ENCODE results near the gene SHISAL2A.

SHISAL2A gene

DNA sequence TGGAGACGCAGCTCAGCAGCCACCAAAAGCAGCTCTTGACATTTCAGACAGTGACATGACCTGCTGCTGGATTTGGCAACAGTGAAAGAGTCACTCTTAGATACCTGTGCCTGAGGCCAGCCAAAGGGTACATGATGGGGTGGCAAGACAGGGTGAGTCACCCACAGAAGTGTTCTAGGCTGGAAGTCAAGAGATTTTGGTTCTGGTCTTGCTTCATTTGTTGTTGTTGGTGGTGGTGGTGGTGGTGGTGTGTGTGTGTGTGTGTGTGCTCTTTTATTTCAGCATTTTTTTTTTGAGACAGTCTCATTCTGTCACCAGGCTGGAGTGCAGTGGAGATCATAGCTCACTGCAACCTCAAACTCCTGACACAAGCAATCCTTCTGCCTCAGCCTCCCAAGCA lies 25.8 kb downstream of the SHISAL2A start:
- TF ChIP-seq CTCF (IDR thresholded peaks at IDR 0.05): no peak
- H3K27ac ChIP-seq: no peak overlapping the region
- no peak for DNase-seq (ENCODE audit: low spot score)
- no peak overlapping the region for H3K4me3 ChIP-seq

DNA sequence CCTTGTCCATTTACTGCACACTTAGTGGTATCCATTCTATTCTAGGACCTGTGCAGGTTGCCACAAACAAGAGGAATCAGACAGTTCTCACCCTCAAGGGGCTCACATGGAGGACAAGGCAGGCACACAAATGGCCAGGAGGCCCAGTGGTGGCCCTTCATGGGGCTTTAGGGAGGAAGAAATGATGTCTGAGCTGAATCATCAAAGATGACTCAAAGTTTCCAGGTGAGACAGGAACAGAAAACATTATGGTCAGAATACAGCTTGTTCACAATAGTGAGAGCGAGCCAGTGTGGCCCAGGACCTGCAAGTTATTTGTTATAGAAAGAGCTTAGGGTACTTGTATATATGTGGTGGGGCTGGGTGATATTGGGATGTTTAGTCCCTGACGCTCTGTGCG lies 26.4 kb downstream of the SHISAL2A start:
- no peak for DNase-seq (ENCODE audit: low spot score)
- Histone ChIP-seq H3K27ac (no peak overlapping the region), H3K4me3 (no peak overlapping the region)
- no peak for TF ChIP-seq CTCF (IDR thresholded peaks at IDR 0.05)

DNA sequence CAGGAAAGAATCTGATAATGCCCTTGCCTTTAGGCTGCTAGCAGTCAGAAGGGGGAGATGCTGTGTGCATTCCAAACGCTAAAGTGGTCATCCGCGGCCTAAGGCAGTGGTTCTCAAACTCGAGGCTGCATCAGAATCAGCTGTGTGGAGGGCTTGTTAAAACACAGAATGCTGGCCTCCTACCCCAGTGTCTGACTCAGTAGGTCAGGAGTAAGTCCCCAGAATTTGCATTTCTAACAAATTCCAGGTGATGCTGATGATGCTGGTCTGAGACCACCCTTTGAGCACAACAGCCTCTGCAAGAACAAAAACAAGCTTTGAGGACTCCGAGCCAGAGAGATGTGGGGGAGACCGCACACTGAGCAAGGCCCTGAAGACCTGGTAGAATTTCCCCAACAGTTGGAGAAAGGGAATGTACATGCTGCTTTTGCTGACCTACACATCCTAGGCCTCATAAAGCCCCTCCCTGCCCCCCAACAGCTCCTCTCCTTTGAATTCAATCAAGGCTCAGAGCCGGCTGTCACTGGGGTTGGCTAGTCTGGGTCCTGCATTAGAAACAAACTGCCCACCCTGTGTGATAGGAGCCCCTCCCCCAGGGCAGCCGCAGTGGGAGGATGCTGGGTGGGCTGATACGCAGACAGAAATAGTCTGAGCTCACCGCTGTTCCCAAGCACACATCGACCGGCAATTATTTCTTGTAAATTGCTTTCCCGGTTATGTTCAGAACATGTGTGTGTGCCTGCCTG lies 27.1 kb downstream of the SHISAL2A start:
- no peak overlapping the region for H3K27ac ChIP-seq
- DNase-seq (ENCODE audit: low spot score): no peak
- TF ChIP-seq CTCF (IDR thresholded peaks at IDR 0.05): no peak
- H3K4me3 ChIP-seq: no peak overlapping the region

DNA sequence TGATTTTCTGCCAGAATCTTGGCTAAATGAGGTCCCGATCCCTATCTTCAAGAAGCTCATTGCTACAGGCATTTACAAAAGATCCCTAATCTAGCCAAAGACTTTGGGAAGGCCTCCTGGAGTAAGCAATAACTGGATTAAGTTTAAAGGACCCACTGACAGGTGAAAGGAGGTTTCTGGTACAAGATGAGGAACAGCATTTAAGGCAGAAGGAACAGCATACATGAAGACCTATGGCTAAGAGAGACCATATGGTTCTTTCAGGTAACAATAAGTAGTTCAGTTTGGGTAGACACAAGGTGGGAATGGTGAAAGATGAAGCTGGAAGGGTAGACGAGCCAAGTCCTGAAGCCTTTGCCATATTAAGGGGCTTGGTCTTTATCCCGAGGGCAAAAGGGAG lies 27.8 kb downstream of the SHISAL2A start:
- H3K4me3 ChIP-seq: no peak overlapping the region
- TF ChIP-seq CTCF (IDR thresholded peaks at IDR 0.05): no peak
- DNase-seq (ENCODE audit: low spot score): no peak
- no peak overlapping the region for H3K27ac ChIP-seq

GRCh38 chr1:52662645-52663313 lies 29.8 kb downstream of the SHISAL2A start:
- Histone ChIP-seq H3K27ac (no peak overlapping the region), H3K4me3 (no peak overlapping the region)
- TF ChIP-seq CTCF (IDR thresholded peaks at IDR 0.05): no peak
- no peak for DNase-seq (ENCODE audit: low spot score)

DNA sequence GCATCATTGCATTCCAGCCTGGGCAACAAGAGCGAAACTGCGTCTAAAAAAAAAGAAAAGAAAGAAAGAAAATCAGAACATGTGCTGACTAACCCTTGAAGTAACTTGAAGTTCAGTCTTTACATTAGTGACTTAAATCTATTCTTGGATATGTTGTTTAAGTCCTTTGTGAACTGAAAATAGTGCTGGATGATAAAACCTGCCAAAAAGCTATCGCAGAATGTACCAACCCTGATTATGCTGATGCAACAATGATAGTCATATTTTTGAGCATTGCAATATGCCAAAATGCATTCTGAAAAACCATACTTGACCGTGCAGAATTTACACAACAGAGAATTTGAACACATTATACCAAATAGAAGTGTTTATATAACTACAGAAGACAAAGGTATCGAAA lies 30.7 kb downstream of the SHISAL2A start:
- H3K4me3 ChIP-seq: no peak overlapping the region
- no peak for DNase-seq (ENCODE audit: low spot score)
- no peak for TF ChIP-seq CTCF (IDR thresholded peaks at IDR 0.05)

More for the DNA sequence above, 30.7 kb downstream of the SHISAL2A start:
- no peak overlapping the region for H3K27ac ChIP-seq
